Measurements from ENCODE around the gene DNAJC16.

DNA sequence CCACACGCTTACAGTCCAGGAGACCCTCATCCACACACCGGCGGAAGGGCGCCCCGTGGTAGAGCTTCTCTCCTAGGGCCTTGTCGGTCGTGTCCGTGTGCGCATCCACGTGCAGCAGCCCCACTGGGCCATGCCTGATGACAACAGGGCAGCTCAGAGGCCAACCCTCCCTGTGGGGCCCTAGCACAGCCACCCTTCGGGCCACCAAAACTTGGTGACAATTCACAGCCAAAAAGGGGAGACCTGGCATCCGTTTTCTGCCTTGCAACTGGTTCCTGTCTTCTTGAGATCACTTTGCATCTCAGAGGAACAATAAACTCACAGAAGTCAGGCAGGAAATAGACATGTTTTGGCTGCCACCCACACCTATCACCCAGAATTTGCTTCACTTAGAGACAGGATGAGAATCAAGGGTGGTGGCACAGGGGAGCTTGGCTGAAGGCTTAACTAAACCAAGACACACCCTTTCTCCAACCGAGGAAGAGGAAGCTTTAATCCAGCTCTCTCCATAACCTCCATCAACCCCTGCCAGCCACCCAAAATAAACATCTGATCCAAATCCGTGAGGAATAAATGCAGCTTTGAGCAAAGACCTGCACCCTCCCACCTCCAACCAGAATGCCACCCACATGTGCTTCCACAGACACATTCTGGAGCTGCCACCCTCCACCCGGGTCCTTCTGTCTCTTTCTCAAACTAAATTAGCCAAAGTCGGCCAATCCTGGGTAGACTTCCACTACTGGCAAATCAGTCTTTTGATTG lies 52.5 kb downstream of the DNAJC16 start:
- TF ChIP-seq, protein P1, sequence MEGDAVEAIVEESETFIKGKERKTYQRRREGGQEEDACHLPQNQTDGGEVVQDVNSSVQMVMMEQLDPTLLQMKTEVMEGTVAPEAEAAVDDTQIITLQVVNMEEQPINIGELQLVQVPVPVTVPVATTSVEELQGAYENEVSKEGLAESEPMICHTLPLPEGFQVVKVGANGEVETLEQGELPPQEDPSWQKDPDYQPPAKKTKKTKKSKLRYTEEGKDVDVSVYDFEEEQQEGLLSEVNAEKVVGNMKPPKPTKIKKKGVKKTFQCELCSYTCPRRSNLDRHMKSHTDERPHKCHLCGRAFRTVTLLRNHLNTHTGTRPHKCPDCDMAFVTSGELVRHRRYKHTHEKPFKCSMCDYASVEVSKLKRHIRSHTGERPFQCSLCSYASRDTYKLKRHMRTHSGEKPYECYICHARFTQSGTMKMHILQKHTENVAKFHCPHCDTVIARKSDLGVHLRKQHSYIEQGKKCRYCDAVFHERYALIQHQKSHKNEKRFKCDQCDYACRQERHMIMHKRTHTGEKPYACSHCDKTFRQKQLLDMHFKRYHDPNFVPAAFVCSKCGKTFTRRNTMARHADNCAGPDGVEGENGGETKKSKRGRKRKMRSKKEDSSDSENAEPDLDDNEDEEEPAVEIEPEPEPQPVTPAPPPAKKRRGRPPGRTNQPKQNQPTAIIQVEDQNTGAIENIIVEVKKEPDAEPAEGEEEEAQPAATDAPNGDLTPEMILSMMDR (IDR thresholded peaks at IDR 0.05), result no peak
- no peak for TF ChIP-seq POLR2A (IDR thresholded peaks at IDR 0.05)
